Measurements from ENCODE around the gene VEPH1. TPM values are rescaled to one million over a fixed set of nuclear protein-coding genes. Genes with fewer than 3 reads are reported as not detected.

Gene VEPH1
- total and polyA plus RNA-seq, 2 experiments from 2014 or later: 36.8 to 44.0 TPM

DNA sequence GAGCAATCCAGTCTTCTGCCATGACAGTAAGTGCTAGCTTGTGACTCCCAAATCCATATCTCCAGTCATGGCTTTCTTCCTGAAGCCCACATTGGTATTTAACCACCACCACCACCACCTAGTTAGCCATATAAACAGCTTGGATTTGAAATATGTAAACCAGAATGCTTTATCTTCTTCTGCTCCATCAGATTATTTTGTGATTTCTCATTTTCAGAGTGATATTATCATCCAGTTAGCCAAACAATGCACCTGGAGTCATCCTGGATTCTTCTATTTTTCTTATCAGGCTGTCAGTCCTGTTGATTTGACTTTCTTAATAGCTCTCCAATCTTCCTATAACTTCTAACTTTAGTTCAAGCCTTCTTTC, 190.9 kb downstream of the VEPH1 start:
- H4K20me1 ChIP-seq (ENCODE audit: insufficient read depth): no peaks in the 10 kb centered on the region
- H3K9me3 ChIP-seq (ENCODE audit: low read depth): no peaks in the 10 kb centered on the region
- 0 out of 2 replicates have a peak overlapping the region, but pooled peaks have one; percentile 2 for H3K9ac ChIP-seq
- no peaks in the 10 kb centered on the region for H3K79me2 ChIP-seq (ENCODE audit: insufficient read depth)
- H2AFZ ChIP-seq: no peak overlapping the region
- no peak for DNase-seq
- H3K27me3 ChIP-seq (replicated peaks; ENCODE audit: insufficient read depth): no peaks in the 10 kb centered on the region
- peaks cover 22% of the 10 kb centered on the region for H3F3A ChIP-seq (ENCODE audit: insufficient read depth)
- no peaks in the 10 kb centered on the region for H3K9me2 ChIP-seq (ENCODE audit: insufficient read depth)
- in situ Hi-C loops (cut with MboI): no loop called here
- H3K4me3 ChIP-seq: no peak overlapping the region
- H3K4me1 ChIP-seq (ENCODE audit: insufficient read depth): peaks cover 19% of the 10 kb centered on the region
- H3K36me3 ChIP-seq (ENCODE audit: low read depth): no peaks in the 10 kb centered on the region
- peak overlapping the region; percentile 64 for H3K27ac ChIP-seq
- no peak for TF ChIP-seq EZH2 (IDR thresholded peaks at IDR 0.05; ENCODE audit: insufficient read depth, poor library complexity, severe bottlenecking)
- no peak for TF ChIP-seq EZH2phosphoT487 (IDR thresholded peaks at IDR 0.05; ENCODE audit: insufficient read depth, low read depth)
- H3K4me2 ChIP-seq (ENCODE audit: unreplicated experiment): peak overlapping the region; percentile 17

- Histone ChIP-seq H3F3A (ENCODE audit: insufficient read depth) (peaks cover 22% of the 10 kb centered on the region), H3K4me2 (ENCODE audit: unreplicated experiment) (peak overlapping the region; percentile 17), H3K4me1 (ENCODE audit: insufficient read depth) (peaks cover 19% of the 10 kb centered on the region), H3K4me3 (no peak overlapping the region), H3K9me3 (ENCODE audit: low read depth) (no peaks in the 10 kb centered on the region), H3K27me3 (replicated peaks; ENCODE audit: insufficient read depth) (no peaks in the 10 kb centered on the region), H3K9ac (0 out of 2 replicates have a peak overlapping the region, but pooled peaks have one; percentile 2), H3K27ac (peak overlapping the region; percentile 64), H2AFZ (no peak overlapping the region), H3K36me3 (ENCODE audit: low read depth) (no peaks in the 10 kb centered on the region), H4K20me1 (ENCODE audit: insufficient read depth) (no peaks in the 10 kb centered on the region), H3K9me2 (ENCODE audit: insufficient read depth) (no peaks in the 10 kb centered on the region), H3K79me2 (ENCODE audit: insufficient read depth) (no peaks in the 10 kb centered on the region)
- TF ChIP-seq EZH2 (IDR thresholded peaks at IDR 0.05; ENCODE audit: insufficient read depth, poor library complexity, severe bottlenecking) (no peak), EZH2phosphoT487 (IDR thresholded peaks at IDR 0.05; ENCODE audit: insufficient read depth, low read depth) (no peak)
- WGBS, 2 experiments (ENCODE audit: low coverage in 1 of 2, low lambda C conversion rate in 2 of 2, missing lambda C conversion rate in 2 of 2): 0 to 2% methylated on average over 2 of the region's 2 CpGs
- in situ Hi-C loops (cut with MboI): no loop called here
- DNase-seq: peak; percentile 88
Observed at GRCh38 chr3:157311633-157312375, 191.4 kb downstream of the VEPH1 start.

- no peak overlapping the region for H2AFZ ChIP-seq
- no peak overlapping the region for H3K4me3 ChIP-seq
- 85 to 89% methylated on average over 6 of the region's 6 CpGs for WGBS, 2 experiments (ENCODE audit: low coverage in 1 of 2, low lambda C conversion rate in 2 of 2, missing lambda C conversion rate in 2 of 2)
- H3K4me2 ChIP-seq (ENCODE audit: unreplicated experiment): no peak overlapping the region
- H3K27ac ChIP-seq: peak overlapping the region; percentile 64
- no peaks in the 10 kb centered on the region for H3K9me2 ChIP-seq (ENCODE audit: insufficient read depth)
- TF ChIP-seq EZH2phosphoT487 (IDR thresholded peaks at IDR 0.05; ENCODE audit: insufficient read depth, low read depth) (no peak), EZH2 (IDR thresholded peaks at IDR 0.05; ENCODE audit: insufficient read depth, poor library complexity, severe bottlenecking) (no peak)
- no peaks in the 10 kb centered on the region for H4K20me1 ChIP-seq (ENCODE audit: insufficient read depth)
- peaks cover 19% of the 10 kb centered on the region for H3K4me1 ChIP-seq (ENCODE audit: insufficient read depth)
- in situ Hi-C loops (cut with MboI): no loop called here
- no peak for DNase-seq
- H3K27me3 ChIP-seq (replicated peaks; ENCODE audit: insufficient read depth): no peaks in the 10 kb centered on the region
- peaks cover 22% of the 10 kb centered on the region for H3F3A ChIP-seq (ENCODE audit: insufficient read depth)
- no peaks in the 10 kb centered on the region for H3K79me2 ChIP-seq (ENCODE audit: insufficient read depth)
- H3K9me3 ChIP-seq (ENCODE audit: low read depth): no peaks in the 10 kb centered on the region
- no peak overlapping the region for H3K9ac ChIP-seq
- no peaks in the 10 kb centered on the region; the same call in 1 of the 2 replicates for H3K36me3 ChIP-seq (ENCODE audit: low read depth)
Observed at GRCh38 chr3:157310329-157311052, 192.7 kb downstream of the VEPH1 start.

GRCh38 chr3:157306502-157306901, 196.7 kb downstream of the VEPH1 start:
- no peak overlapping the region for H3K4me3 ChIP-seq
- no peak overlapping the region for H2AFZ ChIP-seq
- 52 to 57% methylated on average over 2 of the region's 2 CpGs for WGBS, 2 experiments (ENCODE audit: low coverage in 1 of 2, low lambda C conversion rate in 2 of 2, missing lambda C conversion rate in 2 of 2)
- peaks cover 8% of the 10 kb centered on the region for H3K4me1 ChIP-seq (ENCODE audit: insufficient read depth)
- no peaks in the 10 kb centered on the region for H3K27me3 ChIP-seq (replicated peaks; ENCODE audit: insufficient read depth)
- H3F3A ChIP-seq (ENCODE audit: insufficient read depth): peaks cover 12% of the 10 kb centered on the region
- no peak overlapping the region for H3K4me2 ChIP-seq (ENCODE audit: unreplicated experiment)
- no peak overlapping the region for H3K27ac ChIP-seq
- no peaks in the 10 kb centered on the region for H4K20me1 ChIP-seq (ENCODE audit: insufficient read depth)
- DNase-seq: no peak
- no peaks in the 10 kb centered on the region for H3K9me3 ChIP-seq (ENCODE audit: low read depth)
- no peaks in the 10 kb centered on the region for H3K9me2 ChIP-seq (ENCODE audit: insufficient read depth)
- TF ChIP-seq EZH2phosphoT487 (IDR thresholded peaks at IDR 0.05; ENCODE audit: insufficient read depth, low read depth) (no peak), EZH2 (IDR thresholded peaks at IDR 0.05; ENCODE audit: insufficient read depth, poor library complexity, severe bottlenecking) (no peak)
- H3K9ac ChIP-seq: no peak overlapping the region
- in situ Hi-C loops (cut with MboI): no loop called here
- no peaks in the 10 kb centered on the region for H3K79me2 ChIP-seq (ENCODE audit: insufficient read depth)
- H3K36me3 ChIP-seq (ENCODE audit: low read depth): no peaks in the 10 kb centered on the region; the same call in 1 of the 2 replicates

All from GM23248 (cell line).